HG02763 (cell line): ENCODE measurements around the gene NLRP1.
"Not testable (repeated sequence)": the region's sequence is repeated elsewhere in the genome, so short reads cannot be mapped to it uniquely, and the experiment has no call there.

Experiments
- ATAC-seq: cut with Tn5 transposase; IDR thresholded peaks from one replicate; pipeline ENCODE4 v1.9.1; 2021; ENCODE audit warnings: mild to moderate bottlenecking, moderate library complexity; ENCODE audit not compliant: unreplicated experiment

Gene NLRP1

DNA sequence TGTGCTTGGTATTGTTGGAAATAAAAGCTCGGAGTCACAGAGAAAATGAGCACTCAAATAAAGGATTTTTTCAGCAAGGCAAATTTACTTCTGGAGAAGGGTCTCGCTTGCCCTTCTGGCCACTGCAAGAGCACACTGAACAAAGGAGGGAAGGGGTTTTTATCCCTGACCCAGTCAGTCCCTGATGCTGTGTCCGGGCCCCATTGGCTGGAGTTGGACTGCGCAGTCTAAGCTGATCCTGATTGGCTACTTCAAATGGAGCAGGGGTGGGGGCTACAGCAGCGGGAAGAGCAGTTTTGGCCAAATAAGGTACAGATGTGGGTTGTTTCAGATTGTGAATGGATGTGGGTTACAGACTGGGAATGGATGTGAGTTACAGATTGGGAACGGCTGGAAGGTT lies 4.3 kb upstream of the NLRP1 start:
- no peak for ATAC-seq

- no peak for ATAC-seq
Measured at GRCh38 chr17:5587438-5588032, 3.2 kb upstream of the NLRP1 start.

- no peak for ATAC-seq
Measured at GRCh38 chr17:5585836-5586521, 1.7 kb upstream of the NLRP1 start.

DNA sequence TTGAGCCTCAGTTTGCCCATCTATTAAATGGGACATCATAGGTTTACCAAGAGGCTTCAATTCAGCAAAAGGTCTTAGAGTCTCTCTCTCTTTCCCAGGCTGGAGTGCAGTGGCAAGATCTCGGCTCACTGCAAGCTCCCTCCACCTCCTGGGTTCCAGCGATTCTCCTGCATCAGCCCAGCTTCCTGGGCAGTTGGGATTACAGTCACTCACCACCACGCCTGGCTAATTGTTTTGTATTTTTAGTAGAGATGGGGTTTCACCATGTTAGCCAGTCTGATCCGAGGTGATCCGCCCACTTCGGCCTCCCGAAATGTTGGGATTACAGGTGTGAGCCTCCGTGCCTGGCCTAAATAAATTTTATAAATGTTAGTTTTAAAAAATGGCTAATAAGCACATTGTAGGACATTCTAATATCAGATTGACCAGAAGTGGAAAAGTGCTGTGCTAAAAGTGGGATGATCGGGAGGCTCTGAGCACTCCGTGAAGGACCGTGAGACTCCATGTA lies 1.0 kb upstream of the NLRP1 start:
- no peak for ATAC-seq

- peak; percentile 9 for ATAC-seq
Measured at GRCh38 chr17:5583426-5584382, 605 bp downstream of the NLRP1 start.

DNA sequence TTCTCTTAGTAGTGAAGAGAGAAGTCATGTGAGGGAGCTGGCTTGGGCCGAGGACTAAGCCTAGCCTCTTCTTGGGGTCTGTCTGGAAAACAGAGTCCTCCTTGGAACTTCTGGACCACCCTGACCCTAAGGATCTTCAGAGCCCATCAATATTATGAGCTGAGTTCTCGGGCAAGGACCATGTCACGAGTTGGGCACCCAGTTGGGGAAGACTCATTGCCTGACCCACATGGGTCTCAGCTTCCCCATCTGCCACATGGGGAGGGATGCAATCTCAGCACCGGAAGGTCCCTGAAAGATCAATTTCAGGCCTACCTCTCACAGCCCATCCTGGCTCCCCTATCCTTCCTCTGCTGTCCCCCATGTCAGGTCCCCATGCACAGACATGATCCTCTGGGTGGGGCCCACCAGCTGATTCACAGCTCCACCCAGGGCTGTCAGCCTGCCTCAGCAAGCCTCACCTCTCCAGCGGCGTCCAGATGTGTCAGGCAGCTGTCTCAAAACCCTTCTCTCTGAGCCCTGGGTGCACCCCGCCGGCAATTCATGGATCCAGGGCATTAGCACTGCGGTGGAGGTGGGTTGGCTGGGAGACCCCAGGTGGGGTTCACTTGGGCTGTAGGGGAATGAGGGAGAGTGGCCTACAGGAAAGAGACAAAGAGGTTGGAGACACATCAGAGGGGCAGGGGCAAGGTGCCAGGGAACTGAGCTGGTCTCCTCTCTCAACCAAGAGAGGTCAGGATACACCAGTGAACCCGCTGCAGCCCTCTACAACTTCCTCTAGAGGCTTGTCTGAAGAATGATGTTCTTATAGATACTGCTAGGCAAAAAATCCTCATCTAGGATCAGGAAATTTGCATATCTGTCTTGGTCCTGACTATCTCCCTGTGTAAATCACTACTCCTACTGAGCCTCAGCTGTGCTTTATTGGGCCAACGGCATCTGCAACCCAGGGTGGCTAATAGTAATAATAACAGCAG lies 1.8 kb downstream of the NLRP1 start:
- ATAC-seq = no peak

GRCh38 chr17:5581655-5582054 lies 2.7 kb downstream of the NLRP1 start:
- ATAC-seq = no peak

DNA sequence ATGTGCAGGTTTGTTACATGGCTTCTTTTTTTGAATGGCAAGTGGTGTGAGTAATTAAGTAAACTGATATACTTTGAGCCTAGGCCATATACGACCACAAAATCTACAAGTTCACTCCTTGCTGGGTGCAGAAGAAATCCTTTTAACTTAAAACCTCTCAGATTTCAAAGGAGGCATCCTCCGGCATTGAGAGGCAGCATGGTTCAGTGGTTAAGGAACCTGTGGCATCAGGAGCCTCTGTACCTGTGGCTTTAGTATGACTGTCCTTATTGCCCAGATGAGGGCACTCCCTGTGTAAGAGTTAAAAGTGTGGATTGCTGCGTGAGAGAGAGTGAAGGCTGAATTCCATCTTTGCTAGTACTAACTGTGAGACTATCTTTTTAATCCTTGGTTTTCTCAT lies 3.3 kb downstream of the NLRP1 start:
- no peak for ATAC-seq

GRCh38 chr17:5580367-5580766 lies 3.9 kb downstream of the NLRP1 start:
- ATAC-seq = no peak

GRCh38 chr17:5578768-5579167 lies 5.5 kb downstream of the NLRP1 start:
- ATAC-seq = not testable (repeated sequence)

- ATAC-seq = not testable (repeated sequence)
Measured at GRCh38 chr17:5573017-5573416, 11.3 kb downstream of the NLRP1 start.

GRCh38 chr17:5571281-5571680 lies 13.0 kb downstream of the NLRP1 start:
- no peak for ATAC-seq

GRCh38 chr17:5565808-5566207 lies 18.5 kb downstream of the NLRP1 start:
- no peak for ATAC-seq

GRCh38 chr17:5563456-5563855 lies 20.9 kb downstream of the NLRP1 start:
- ATAC-seq = no peak

- no peak for ATAC-seq
Measured at GRCh38 chr17:5562661-5563360, 21.5 kb downstream of the NLRP1 start.

DNA sequence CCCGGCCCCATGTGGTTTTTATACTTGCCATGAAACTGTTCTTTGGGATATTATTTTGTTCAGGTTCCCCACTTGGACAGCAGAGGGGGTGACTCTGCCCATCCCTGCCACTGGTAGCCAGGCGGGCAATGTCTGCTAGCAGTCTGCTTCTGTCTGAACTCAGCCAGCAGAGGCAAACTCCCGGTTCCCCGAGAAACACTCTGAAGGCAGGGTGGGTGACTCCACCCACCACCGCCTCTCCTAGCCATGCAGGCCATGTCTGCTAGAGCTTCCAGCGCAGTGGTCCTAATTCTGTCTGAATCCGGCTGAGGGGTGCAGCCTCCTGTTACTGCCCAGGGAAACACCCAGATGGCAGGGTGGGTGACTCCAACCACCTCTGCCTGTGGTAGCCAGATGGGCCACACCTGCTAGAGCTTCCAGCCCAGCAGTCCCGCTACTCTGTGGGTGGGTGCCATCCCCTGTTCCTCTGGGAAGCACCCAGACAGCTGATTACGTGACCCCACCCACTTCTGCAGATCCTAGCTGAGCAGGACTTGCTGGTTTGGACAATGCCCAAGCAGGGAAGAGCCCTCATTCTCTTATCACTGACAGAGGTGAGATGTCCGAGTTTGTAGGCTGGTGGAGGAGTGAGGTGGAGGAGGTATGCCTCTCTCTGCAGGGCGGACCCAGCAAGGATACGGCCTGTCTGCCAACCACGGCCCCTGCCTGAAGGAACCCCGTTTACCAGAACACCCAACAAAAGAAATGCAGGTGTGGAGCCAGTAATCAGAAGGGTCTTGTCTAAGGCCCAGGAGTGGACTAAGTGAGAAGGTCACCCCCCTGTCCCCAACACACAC lies 22.4 kb downstream of the NLRP1 start:
- no peak for ATAC-seq

- no peak for ATAC-seq
Measured at GRCh38 chr17:5560361-5560988, 23.8 kb downstream of the NLRP1 start.
